ENCODE results near the gene RASSF9. TPM values are rescaled to one million over a fixed set of nuclear protein-coding genes. Genes with fewer than 3 reads are reported as not detected.

Gene RASSF9
- total and polyA plus RNA-seq, 2 experiments from 2014 or later, result 0.31 to 0.35 TPM

DNA sequence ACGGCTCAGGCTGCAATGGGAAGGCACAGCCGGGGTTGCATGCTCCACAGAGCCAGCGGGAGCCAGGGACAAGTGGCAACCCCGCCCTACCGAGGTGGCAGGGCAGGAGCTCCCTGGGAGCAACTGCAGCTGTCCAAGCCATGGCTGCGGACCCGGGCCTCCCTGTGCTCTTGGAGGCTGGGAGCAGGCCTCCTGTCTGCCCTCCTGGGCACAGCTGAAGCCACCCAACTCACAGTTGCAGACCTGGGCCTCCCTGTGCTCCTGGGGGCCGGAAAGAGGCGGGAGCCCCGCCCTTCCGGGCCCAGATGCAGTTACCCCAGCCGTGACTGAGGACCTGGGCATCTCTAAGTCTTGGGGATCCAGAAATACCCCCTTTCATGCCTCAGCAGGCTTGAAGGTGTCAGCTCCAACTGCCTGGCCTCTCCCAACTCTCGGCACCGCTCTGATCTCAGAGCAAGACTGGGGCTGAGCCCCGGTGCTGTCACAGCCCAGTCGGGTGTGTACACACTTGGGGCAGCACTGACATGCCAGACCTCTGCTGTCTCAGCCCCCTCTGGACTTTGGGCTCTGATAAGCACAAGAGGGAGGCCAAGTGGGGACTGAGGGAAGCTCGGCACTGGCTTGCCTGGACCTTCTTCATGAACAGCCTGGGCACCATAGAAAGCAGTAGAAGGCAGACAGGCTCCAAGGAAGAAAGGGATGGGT lies 7.5 kb upstream of the RASSF9 start (continued):
- TF ChIP-seq, protein P1, sequence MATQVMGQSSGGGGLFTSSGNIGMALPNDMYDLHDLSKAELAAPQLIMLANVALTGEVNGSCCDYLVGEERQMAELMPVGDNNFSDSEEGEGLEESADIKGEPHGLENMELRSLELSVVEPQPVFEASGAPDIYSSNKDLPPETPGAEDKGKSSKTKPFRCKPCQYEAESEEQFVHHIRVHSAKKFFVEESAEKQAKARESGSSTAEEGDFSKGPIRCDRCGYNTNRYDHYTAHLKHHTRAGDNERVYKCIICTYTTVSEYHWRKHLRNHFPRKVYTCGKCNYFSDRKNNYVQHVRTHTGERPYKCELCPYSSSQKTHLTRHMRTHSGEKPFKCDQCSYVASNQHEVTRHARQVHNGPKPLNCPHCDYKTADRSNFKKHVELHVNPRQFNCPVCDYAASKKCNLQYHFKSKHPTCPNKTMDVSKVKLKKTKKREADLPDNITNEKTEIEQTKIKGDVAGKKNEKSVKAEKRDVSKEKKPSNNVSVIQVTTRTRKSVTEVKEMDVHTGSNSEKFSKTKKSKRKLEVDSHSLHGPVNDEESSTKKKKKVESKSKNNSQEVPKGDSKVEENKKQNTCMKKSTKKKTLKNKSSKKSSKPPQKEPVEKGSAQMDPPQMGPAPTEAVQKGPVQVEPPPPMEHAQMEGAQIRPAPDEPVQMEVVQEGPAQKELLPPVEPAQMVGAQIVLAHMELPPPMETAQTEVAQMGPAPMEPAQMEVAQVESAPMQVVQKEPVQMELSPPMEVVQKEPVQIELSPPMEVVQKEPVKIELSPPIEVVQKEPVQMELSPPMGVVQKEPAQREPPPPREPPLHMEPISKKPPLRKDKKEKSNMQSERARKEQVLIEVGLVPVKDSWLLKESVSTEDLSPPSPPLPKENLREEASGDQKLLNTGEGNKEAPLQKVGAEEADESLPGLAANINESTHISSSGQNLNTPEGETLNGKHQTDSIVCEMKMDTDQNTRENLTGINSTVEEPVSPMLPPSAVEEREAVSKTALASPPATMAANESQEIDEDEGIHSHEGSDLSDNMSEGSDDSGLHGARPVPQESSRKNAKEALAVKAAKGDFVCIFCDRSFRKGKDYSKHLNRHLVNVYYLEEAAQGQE (IDR thresholded peaks at IDR 0.05; ENCODE audit: unreplicated experiment), result no peak
- TF ChIP-seq STAT1 (IDR thresholded peaks at IDR 0.05; ENCODE audit: unreplicated experiment), result no peak
- TF ChIP-seq POLR2AphosphoS5 (IDR thresholded peaks at IDR 0.05; ENCODE audit: low read depth), result no peak
- no peak for TF ChIP-seq CREB1 (CRISPR knock-in tag; IDR thresholded peaks at IDR 0.05; ENCODE audit: low read depth)
- TF ChIP-seq EZH2 (IDR thresholded peaks at IDR 0.05; ENCODE audit: low read depth, unreplicated experiment), result no peak
- TF ChIP-seq ZNF114 (CRISPR knock-in tag; IDR thresholded peaks at IDR 0.05), result no peak
- no peak for TF ChIP-seq EZH2phosphoT487 (IDR thresholded peaks at IDR 0.05; ENCODE audit: unreplicated experiment)
- TF ChIP-seq, protein P2, sequence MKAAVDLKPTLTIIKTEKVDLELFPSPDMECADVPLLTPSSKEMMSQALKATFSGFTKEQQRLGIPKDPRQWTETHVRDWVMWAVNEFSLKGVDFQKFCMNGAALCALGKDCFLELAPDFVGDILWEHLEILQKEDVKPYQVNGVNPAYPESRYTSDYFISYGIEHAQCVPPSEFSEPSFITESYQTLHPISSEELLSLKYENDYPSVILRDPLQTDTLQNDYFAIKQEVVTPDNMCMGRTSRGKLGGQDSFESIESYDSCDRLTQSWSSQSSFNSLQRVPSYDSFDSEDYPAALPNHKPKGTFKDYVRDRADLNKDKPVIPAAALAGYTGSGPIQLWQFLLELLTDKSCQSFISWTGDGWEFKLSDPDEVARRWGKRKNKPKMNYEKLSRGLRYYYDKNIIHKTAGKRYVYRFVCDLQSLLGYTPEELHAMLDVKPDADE (IDR thresholded peaks at IDR 0.05), result no peak

DNA sequence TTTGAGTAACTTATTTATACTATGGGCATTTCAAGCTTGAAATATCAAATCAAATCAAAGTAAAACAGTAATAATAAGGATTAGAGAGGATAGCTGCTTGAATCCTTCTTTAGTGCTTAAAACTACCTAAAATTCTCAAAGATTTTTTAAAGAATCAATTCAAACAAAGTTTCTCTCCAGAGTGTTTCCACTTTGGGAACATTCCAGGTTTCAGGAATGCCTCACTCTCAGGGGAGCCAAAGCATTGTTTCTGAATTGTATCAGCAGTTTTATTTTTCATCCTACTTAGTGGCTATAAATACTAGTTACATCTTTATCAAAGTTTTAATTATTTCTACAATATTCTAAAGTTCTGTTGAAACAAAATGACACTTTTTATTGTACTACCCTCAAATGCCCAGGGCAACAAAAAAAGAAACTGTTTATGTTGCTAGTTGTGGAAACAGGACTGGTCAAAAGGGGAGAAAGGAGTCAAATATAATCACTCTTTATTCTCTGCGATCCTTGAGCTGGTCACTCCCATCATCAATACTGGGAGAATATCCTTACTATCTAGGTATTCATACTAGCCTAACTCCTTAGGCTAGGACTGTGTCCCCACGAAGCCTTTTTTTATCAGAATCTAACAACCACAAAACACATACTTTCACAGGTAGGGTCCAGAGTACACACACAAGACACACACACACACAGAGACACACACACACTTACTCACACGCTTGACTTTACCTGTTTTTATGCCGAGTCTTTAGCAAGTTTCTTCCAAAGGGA lies 598 bp downstream of the RASSF9 start:
- Histone ChIP-seq H3K4me3 (peak overlapping the region; percentile 29; the same call in 1 of the 2 replicates), H2AFZ (peak overlapping the region; percentile 30; the same call in 1 of the 2 replicates), H3K36me3 (ENCODE audit: insufficient read depth) (no peaks in the 10 kb centered on the region), H3K4me1 (ENCODE audit: insufficient read depth) (peaks cover 29% of the 10 kb centered on the region), H3K27ac (ENCODE audit: low read depth) (0 out of 2 replicates have a peak overlapping the region, but pooled peaks have one; percentile 1), H3F3A (replicated peaks; ENCODE audit: low read depth) (no peaks in the 10 kb centered on the region), H3K79me2 (replicated peaks; ENCODE audit: insufficient read depth) (no peaks in the 10 kb centered on the region), H3K4me2 (peak overlapping the region; percentile 1), H4K20me1 (replicated peaks; ENCODE audit: insufficient read depth) (no peaks in the 10 kb centered on the region), H3K27me3 (ENCODE audit: insufficient read depth) (no peaks in the 10 kb centered on the region), H3K9me2 (ENCODE audit: insufficient read depth) (no peaks in the 10 kb centered on the region)
- peaks cover 4% of the 10 kb centered on the region for H3K27me3 Mint-ChIP-seq (ENCODE audit: insufficient read depth, low read depth, poor library complexity)
- ATAC-seq (peak; percentile 66), DNase-seq (ENCODE audit: low spot score) (peak; percentile 45)
- H3K4me1 Mint-ChIP-seq, result peaks cover 22% of the 10 kb centered on the region
- H3K4me3 Mint-ChIP-seq, result peak overlapping the region; percentile 25
- H3K9me3 Mint-ChIP-seq, result no peaks in the 10 kb centered on the region
- no peaks in the 10 kb centered on the region for H3K36me3 Mint-ChIP-seq (ENCODE audit: low read depth)
- H3K27ac Mint-ChIP-seq, result peak overlapping the region; percentile 57
- TF ChIP-seq JUNB (IDR thresholded peaks at IDR 0.05; ENCODE audit: unreplicated experiment) (no peak), POLR2AphosphoS5 (IDR thresholded peaks at IDR 0.05; ENCODE audit: low read depth) (no peak), STAT1 (IDR thresholded peaks at IDR 0.05; ENCODE audit: unreplicated experiment) (no peak)
- TF ChIP-seq, protein P3, sequence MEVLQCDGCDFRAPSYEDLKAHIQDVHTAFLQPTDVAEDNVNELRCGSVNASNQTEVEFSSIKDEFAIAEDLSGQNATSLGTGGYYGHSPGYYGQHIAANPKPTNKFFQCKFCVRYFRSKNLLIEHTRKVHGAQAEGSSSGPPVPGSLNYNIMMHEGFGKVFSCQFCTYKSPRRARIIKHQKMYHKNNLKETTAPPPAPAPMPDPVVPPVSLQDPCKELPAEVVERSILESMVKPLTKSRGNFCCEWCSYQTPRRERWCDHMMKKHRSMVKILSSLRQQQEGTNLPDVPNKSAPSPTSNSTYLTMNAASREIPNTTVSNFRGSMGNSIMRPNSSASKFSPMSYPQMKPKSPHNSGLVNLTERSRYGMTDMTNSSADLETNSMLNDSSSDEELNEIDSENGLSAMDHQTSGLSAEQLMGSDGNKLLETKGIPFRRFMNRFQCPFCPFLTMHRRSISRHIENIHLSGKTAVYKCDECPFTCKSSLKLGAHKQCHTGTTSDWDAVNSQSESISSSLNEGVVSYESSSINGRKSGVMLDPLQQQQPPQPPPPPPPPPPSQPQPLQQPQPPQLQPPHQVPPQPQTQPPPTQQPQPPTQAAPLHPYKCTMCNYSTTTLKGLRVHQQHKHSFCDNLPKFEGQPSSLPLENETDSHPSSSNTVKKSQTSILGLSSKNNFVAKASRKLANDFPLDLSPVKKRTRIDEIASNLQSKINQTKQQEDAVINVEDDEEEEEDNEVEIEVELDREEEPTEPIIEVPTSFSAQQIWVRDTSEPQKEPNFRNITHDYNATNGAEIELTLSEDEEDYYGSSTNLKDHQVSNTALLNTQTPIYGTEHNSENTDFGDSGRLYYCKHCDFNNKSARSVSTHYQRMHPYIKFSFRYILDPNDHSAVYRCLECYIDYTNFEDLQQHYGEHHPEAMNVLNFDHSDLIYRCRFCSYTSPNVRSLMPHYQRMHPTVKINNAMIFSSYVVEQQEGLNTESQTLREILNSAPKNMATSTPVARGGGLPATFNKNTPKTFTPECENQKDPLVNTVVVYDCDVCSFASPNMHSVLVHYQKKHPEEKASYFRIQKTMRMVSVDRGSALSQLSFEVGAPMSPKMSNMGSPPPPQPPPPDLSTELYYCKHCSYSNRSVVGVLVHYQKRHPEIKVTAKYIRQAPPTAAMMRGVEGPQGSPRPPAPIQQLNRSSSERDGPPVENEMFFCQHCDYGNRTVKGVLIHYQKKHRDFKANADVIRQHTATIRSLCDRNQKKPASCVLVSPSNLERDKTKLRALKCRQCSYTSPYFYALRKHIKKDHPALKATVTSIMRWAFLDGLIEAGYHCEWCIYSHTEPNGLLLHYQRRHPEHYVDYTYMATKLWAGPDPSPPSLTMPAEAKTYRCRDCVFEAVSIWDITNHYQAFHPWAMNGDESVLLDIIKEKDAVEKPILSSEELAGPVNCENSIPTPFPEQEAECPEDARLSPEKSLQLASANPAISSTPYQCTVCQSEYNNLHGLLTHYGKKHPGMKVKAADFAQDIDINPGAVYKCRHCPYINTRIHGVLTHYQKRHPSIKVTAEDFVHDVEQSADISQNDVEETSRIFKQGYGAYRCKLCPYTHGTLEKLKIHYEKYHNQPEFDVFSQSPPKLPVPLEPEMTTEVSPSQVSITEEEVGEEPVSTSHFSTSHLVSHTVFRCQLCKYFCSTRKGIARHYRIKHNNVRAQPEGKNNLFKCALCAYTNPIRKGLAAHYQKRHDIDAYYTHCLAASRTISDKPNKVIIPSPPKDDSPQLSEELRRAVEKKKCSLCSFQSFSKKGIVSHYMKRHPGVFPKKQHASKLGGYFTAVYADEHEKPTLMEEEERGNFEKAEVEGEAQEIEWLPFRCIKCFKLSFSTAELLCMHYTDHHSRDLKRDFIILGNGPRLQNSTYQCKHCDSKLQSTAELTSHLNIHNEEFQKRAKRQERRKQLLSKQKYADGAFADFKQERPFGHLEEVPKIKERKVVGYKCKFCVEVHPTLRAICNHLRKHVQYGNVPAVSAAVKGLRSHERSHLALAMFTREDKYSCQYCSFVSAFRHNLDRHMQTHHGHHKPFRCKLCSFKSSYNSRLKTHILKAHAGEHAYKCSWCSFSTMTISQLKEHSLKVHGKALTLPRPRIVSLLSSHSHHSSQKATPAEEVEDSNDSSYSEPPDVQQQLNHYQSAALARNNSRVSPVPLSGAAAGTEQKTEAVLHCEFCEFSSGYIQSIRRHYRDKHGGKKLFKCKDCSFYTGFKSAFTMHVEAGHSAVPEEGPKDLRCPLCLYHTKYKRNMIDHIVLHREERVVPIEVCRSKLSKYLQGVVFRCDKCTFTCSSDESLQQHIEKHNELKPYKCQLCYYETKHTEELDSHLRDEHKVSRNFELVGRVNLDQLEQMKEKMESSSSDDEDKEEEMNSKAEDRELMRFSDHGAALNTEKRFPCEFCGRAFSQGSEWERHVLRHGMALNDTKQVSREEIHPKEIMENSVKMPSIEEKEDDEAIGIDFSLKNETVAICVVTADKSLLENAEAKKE (CRISPR knock-in tag; IDR thresholded peaks at IDR 0.05), result no peak
- TF ChIP-seq, protein P2 (IDR thresholded peaks at IDR 0.05), result no peak

Data from GM23338 (cell line).